AG10803 (cell line): Measurements from ENCODE around the gene TMC2.

Experiments used
- DNase-seq: peaks from one replicate; pipeline ENCODE4 v3.0.0; 2010; ENCODE audit warnings: low read depth
- H3K4me3 ChIP-seq: 2 replicates; pipeline ENCODE4 v1.5.1; 2011; ENCODE audit warnings: mild to moderate bottlenecking, low read length, control low read depth
- CTCF ChIP-seq: conservative IDR thresholded peaks from 2 replicates; pipeline ENCODE4 v1.5.1; 2011; ENCODE audit warnings: mild to moderate bottlenecking, low read length, control low read depth, inconsistent platforms

The TMC2 gene

GRCh38 chr20:2563116-2563515 is 26.7 kb downstream of the TMC2 start:
- H3K4me3 ChIP-seq, result no peak overlapping the region
- no peak for TF ChIP-seq CTCF
- DNase-seq, result no peak

- no peak overlapping the region for H3K4me3 ChIP-seq
- TF ChIP-seq CTCF, result no peak
- no peak for DNase-seq
Observed at GRCh38 chr20:2564406-2564805, 28.0 kb downstream of the TMC2 start.

- TF ChIP-seq CTCF, result no peak
- no peak overlapping the region for H3K4me3 ChIP-seq
- DNase-seq, result no peak
Observed at GRCh38 chr20:2575682-2576081, 39.3 kb downstream of the TMC2 start.

DNA sequence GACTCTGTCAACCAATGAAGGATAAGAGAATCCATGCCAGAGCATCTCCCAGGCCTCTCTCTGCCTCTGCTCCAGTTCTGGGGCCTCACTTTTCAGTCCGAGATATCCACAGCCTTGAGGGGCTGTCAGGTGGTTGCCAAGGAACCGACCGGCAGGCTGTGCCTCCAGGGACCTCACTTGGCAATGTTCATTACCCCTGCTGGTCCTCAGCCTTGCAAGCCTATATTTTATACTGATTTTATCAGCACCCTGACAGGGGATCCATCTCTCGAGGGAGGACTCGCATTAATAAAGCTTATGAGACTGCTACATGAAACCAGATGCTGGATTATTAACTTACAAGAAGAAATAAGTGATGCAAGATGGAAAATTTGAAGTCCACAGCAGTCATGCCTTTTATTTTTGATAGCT is 39.9 kb downstream of the TMC2 start:
- TF ChIP-seq CTCF, result no peak
- no peak for DNase-seq
- no peak overlapping the region for H3K4me3 ChIP-seq

DNA sequence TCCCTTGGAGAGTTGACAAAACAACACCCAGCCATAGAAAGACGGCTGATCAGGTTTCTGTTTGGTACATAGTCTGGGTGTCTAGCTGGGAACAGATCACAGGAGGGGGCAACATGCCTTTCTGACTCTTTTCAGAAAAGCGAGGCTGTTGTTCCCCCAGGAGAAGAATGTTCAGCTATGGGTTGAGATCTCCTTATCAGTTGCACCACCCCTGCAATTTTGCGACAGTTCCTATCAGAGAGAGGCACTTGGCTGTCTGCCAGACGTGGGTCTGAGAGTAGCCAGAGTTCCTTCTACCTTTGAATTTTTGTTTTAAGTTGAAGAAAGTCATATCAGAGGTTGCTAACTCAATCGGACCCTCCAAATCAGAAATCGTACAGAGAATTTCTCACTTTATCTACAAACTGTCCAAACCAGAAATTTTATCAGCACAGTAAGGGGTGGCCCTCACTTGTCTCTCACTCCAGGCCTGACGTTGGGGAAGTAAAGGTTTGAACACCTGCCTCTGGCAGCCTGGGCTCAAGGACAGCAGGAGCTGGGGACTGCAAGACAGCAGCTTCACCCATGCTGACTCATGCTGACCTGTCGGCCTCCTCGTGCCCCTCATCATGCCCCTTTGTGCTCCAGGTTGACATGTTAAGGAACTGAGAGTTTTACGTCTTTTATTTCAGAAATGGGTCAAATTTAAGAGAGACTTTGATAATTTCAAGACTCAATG is 42.3 kb downstream of the TMC2 start:
- no peak overlapping the region for H3K4me3 ChIP-seq
- no peak for DNase-seq
- no peak for TF ChIP-seq CTCF

GRCh38 chr20:2585811-2586210 is 49.4 kb downstream of the TMC2 start:
- peak; percentile 29 for DNase-seq

More at GRCh38 chr20:2585811-2586210, 49.4 kb downstream of the TMC2 start:
- H3K4me3 ChIP-seq, result no peak overlapping the region
- TF ChIP-seq CTCF, result no peak
